Umbilical cord (tissue), 2 donors: ENCODE results near the gene PCYT1B. TPM values are rescaled to one million over a fixed set of nuclear protein-coding genes. Genes with fewer than 3 reads are reported as not detected.

Experiments
- DNase-seq: peaks from one replicate; pipeline ENCODE4 v3.0.0-alpha.2; 2015; ENCODE audit warnings: low spot score
- total RNA-seq: library from RNA; depleted of rRNA; stranded (reverse); fragments of >200 nt; gene quantifications from one replicate; pipeline ENCODE4 v1.2.3, GENCODE V29; 2014; ENCODE audit warnings: low replicate concordance; ENCODE audit not compliant: insufficient read depth

The PCYT1B gene
- total RNA-seq, 1 donor from 2014 or later, result 5.1 TPM

DNA sequence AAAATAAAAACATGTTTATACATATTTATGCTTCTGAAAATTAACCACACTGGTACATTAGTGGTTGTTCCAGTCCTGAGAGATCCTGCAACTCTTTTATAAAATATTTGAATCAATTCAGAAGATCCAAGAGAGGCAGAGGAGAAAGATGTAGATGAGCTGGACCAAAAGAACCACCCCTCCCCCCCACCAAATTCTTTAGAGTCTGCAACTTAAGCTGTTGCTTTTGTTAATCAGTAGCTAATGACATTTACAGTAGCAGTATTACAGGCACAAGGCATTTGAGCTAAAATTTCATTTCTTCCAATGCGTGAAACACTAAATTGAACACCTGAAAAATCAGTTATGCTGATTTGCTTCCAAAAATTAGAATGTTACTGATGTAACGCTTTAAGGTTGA is 120.5 kb downstream of the PCYT1B start:
- DNase-seq, result no peak

DNA sequence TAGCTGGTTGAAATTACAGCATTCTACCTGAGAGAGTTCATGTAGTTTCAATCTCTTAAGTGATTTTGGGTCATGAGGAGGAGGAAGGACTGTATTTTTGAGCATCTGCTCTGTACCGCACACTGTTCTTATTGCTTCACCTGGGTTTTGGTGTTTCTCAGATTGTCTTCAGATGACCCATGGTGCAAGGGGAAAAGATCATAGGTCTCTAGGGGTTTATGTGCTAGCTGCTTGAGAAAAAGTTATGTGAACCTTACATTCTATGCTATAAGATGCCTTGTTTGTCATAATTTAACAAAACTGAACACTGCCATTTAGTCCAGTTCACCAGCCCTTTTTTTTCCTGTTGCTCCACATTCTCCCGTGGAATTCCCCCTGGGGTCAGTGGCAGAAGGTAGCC is 121.7 kb downstream of the PCYT1B start:
- no peak for DNase-seq

- DNase-seq, result no peak
Observed at GRCh38 chrX:24520472-24520871, 126.7 kb downstream of the PCYT1B start.

GRCh38 chrX:24515447-24515846 is 131.7 kb downstream of the PCYT1B start:
- peak; percentile 38 for DNase-seq

GRCh38 chrX:24513416-24513815 is 133.7 kb downstream of the PCYT1B start:
- DNase-seq, result no peak

DNA sequence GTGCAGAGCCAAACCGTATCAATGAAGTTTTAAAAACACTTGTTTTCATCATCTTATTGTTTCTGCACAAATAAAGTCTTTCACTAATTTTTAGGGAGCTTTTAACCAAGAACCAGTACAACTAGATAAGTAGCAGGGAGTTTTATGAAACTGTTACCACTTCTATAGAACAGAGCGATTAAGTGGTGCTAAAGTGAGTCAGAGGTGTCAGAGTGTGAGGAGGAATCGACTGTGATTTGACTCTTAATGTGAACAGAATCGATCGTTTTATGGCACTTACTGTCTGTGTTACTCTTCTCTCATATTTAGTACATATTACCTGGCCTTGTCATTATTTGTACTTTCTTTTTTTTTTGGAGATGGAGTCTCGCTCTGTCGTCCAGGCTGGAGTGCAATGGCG is 138.8 kb downstream of the PCYT1B start:
- no peak for DNase-seq

Other genes with a start within 250 kb of the PCYT1B start
- 16.1 TPM for gene PDK3, start 182.1 kb downstream of the PCYT1B start, total RNA-seq
- 18.1 TPM for gene POLA1, start 46.6 kb upstream of the PCYT1B start, total RNA-seq